Fibroblast of pulmonary artery (primary cell): ENCODE results near the gene WFS1.

Source experiments
- DNase-seq: peaks from one replicate; pipeline ENCODE4 v3.0.0-alpha.2; 2010; ENCODE audit warnings: low read depth
- H3K4me3 ChIP-seq: replicated peaks from 2 replicates; pipeline ENCODE4 v1.5.1; 2011; ENCODE audit warnings: low read depth, mild to moderate bottlenecking, control low read depth, low read length, moderate library complexity
- TF ChIP-seq, protein P1 (sequence below): IDR thresholded peaks from 2 replicates; pipeline ENCODE4 v1.5.1; 2011; ENCODE audit warnings: mild to moderate bottlenecking, control low read depth, low read length, inconsistent platforms; ENCODE audit errors: missing control alignments

The WFS1 gene

DNA sequence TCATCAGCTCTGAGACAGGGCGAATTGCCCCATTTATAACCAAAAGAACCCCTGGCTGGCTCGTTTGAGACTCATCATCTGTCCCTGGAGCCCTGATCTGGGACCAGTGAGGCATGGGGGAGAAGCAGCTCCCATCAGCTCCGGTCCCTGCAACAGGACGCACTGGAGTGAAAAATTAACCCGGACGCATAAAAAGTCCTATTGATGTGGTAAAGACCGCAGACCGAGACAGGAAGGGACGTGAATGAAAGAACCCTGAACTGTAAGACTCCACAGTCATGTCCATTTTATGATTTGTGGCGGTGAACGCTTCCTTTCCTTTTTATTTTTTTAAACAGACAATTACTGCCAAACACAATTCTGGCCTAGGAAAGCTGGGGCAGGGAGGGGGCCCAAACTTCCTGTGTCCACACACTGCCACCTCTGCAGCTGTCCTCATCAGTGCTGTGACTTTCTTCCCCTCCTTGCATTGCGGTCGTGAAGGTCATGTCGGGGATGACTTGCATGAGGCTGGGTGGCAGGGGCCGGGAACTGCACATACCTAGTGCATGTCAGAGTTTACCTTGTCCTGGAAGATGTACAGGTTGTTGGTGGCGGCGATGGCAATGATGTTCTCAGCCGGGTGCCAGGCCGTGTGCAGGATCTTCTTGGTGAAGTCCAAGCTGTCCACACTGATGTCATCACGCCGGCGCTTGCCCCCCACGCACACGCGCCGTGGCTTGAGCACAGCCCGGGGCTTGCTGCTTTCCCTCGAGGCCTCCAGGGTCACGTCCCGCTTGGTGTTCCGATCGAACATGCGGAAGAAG lies 53.3 kb downstream of the WFS1 start:
- TF ChIP-seq, protein P1, sequence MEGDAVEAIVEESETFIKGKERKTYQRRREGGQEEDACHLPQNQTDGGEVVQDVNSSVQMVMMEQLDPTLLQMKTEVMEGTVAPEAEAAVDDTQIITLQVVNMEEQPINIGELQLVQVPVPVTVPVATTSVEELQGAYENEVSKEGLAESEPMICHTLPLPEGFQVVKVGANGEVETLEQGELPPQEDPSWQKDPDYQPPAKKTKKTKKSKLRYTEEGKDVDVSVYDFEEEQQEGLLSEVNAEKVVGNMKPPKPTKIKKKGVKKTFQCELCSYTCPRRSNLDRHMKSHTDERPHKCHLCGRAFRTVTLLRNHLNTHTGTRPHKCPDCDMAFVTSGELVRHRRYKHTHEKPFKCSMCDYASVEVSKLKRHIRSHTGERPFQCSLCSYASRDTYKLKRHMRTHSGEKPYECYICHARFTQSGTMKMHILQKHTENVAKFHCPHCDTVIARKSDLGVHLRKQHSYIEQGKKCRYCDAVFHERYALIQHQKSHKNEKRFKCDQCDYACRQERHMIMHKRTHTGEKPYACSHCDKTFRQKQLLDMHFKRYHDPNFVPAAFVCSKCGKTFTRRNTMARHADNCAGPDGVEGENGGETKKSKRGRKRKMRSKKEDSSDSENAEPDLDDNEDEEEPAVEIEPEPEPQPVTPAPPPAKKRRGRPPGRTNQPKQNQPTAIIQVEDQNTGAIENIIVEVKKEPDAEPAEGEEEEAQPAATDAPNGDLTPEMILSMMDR: no peak
- no peak for DNase-seq

DNA sequence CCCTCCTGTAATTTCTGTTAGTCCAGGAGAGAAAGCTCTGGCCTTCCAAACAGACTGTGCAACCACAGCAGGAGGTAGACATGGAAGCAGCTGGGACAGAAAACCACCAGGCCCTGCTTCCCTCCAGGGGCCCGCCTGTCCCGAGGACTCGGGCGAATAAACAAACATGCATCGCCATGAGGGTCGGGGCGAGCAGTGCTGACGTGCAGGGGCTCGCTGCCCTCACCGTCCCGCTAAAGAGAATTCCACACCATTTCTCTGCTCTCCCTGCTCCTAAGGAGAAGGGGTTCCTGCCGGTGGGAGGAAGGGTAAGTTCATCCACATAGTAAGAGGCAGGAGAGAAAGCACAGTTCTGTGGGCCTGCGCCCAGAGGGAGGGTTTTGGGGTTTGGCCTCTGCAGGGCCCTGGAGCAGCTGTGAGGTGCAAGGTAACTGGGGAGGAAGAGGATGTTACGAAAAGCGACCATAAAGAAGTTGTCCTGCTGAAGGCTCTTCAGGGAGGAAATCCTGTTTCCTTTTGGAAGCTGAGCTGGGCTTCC lies 54.9 kb downstream of the WFS1 start:
- TF ChIP-seq, protein P1: no peak
- H3K4me3 ChIP-seq: no peak overlapping the region
- no peak for DNase-seq

More for the DNA sequence above, 53.3 kb downstream of the WFS1 start:
- H3K4me3 ChIP-seq: no peak overlapping the region

- TF ChIP-seq, protein P1: no peak
- H3K4me3 ChIP-seq: no peak overlapping the region
- DNase-seq: no peak
These were observed 55.5 kb downstream of the WFS1 start for GRCh38 chr4:6324999-6325787.

GRCh38 chr4:6325788-6326290 lies 56.2 kb downstream of the WFS1 start:
- H3K4me3 ChIP-seq: no peak overlapping the region
- TF ChIP-seq, protein P1: no peak
- no peak for DNase-seq

GRCh38 chr4:6326312-6327060 lies 56.8 kb downstream of the WFS1 start:
- DNase-seq: no peak
- TF ChIP-seq, protein P1: no peak
- no peak overlapping the region for H3K4me3 ChIP-seq

- H3K4me3 ChIP-seq: no peak overlapping the region
- DNase-seq: peak; percentile 73
- TF ChIP-seq, protein P1: peak; percentile 81
These were observed 57.7 kb downstream of the WFS1 start for GRCh38 chr4:6327220-6327917.
